ENCODE measurements around the gene SLC5A1. TPM values are rescaled to one million over a fixed set of nuclear protein-coding genes. Genes with fewer than 3 reads are reported as not detected.
"Not testable (repeated sequence)": the region's sequence is repeated elsewhere in the genome, so short reads cannot be mapped to it uniquely, and the experiment has no call there.

SLC5A1 gene
- total and polyA plus RNA-seq, 2 of the 13 experiments (the other 11 are each of a cell fraction or from before 2014, with no cell fraction given) = not detected

DNA sequence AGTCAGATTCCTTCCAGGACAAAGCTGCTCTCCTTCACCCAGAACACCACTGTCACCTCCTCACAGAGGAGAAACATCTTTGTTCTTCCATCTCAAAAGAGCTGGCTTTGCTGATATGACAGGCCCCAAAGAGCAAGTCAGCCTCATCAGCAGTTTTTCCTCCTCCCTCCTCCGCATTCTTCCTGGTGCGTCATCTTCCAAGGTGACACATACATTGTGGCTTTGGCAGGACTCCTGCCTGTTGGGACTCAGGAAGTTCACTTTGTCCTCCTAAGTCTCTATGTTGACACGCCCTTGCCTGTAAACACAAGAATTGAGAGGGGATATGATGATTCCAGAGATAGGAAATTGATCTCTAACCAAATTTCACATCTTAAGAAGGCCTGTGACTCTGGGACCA, 92.9 kb downstream of the SLC5A1 start:
- ATAC-seq; H4K20me1 ChIP-seq (ENCODE audit: insufficient read depth, low read length); intact Hi-C loops (cut with micrococcal nuclease; ENCODE audit: unreplicated experiment); H3K27ac ChIP-seq (ENCODE audit: extremely low read length, insufficient read depth, low read length); H3K36me3 ChIP-seq (replicated peaks in 1 of 2; ENCODE audit: control insufficient read depth in 1 of 2, insufficient read depth in 2 of 2, low read length in 2 of 2); H3K79me2 ChIP-seq (ENCODE audit: insufficient read depth, low read length); H3K4me1 ChIP-seq (ENCODE audit: insufficient read depth, low read length); POLR2A ChIA-PET; H3K9ac ChIP-seq (ENCODE audit: insufficient read depth, low read depth, low read length); H3K27me3 ChIP-seq (ENCODE audit: control insufficient read depth in 1 of 2, insufficient read depth in 2 of 2, low read length in 2 of 2); in situ Hi-C loops (cut with HindIII; ENCODE audit: extremely low pct_ligation_motif_present, low pct_unique_long_range_greater_than_20kb); FAIRE-seq; H2AFZ ChIP-seq (ENCODE audit: low read length); DNase-seq (ENCODE audit: low spot score); H3K9me3 ChIP-seq (ENCODE audit: low read length); BruUV-seq (replicated peaks); H3K4me2 ChIP-seq (ENCODE audit: low read depth, low read length); H3K4me3 ChIP-seq (replicated peaks in 1 of 3; ENCODE audit: insufficient read depth in 1 of 3, low read depth in 2 of 3, low read length in 3 of 3); CTCF ChIA-PET (ENCODE audit: low intra/inter-chr PET ratio, low total read pairs): not testable (repeated sequence)
- WGBS (ENCODE audit: low lambda C conversion rate) = 48% methylated on average over 3 of the region's 3 CpGs
- TF ChIP-seq MAFF (IDR thresholded peaks at IDR 0.05; ENCODE audit: low read depth, low read length) (peak; percentile 47), MAFK (conservative IDR thresholded peaks at IDR 0.05 in 1 of 2, IDR thresholded peaks at IDR 0.05 in 1 of 2; ENCODE audit: low read length in 2 of 2) (peak; percentile 31 to 49; a peak in 3 of 4 replicates)

DNA sequence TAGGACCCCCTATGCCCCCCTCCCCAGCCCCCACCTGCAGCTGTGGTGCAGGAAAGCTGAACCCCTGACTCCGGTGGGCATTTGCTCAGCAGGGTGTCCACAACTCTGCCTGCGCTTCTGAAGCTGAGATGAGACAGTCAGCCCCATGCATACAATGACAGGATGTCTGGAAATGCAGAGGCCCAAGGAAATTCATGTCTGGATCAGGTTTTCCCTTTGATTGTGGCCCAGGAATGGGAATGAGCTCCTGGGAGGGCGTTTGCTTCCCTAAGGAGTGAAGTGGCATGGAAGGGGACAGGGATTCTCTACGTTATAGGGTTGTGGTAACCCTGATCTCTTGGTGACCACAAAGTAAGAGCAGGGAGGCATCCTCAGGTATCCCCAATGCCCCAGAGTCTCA, 93.8 kb downstream of the SLC5A1 start:
- H3K27me3 ChIP-seq (ENCODE audit: control insufficient read depth in 1 of 2, insufficient read depth in 2 of 2, low read length in 2 of 2); intact Hi-C loops (cut with micrococcal nuclease; ENCODE audit: unreplicated experiment); BruUV-seq (replicated peaks); in situ Hi-C loops (cut with HindIII; ENCODE audit: extremely low pct_ligation_motif_present, low pct_unique_long_range_greater_than_20kb); H3K79me2 ChIP-seq (ENCODE audit: insufficient read depth, low read length); CTCF ChIA-PET (ENCODE audit: low intra/inter-chr PET ratio, low total read pairs); H3K4me3 ChIP-seq (replicated peaks in 1 of 3; ENCODE audit: insufficient read depth in 1 of 3, low read depth in 2 of 3, low read length in 3 of 3); H3K9ac ChIP-seq (ENCODE audit: insufficient read depth, low read depth, low read length); H3K36me3 ChIP-seq (replicated peaks in 1 of 2; ENCODE audit: control insufficient read depth in 1 of 2, insufficient read depth in 2 of 2, low read length in 2 of 2); H2AFZ ChIP-seq (ENCODE audit: low read length); FAIRE-seq; DNase-seq (ENCODE audit: low spot score); H3K4me1 ChIP-seq (ENCODE audit: insufficient read depth, low read length); H3K9me3 ChIP-seq (ENCODE audit: low read length); H4K20me1 ChIP-seq (ENCODE audit: insufficient read depth, low read length); H3K4me2 ChIP-seq (ENCODE audit: low read depth, low read length); H3K27ac ChIP-seq (ENCODE audit: extremely low read length, insufficient read depth, low read length); POLR2A ChIA-PET: not testable (repeated sequence)
- ATAC-seq = peak; percentile 14
- 50% methylated on average over 2 of the region's 4 CpGs for WGBS (ENCODE audit: low lambda C conversion rate)

All from HepG2 (cell line).